MV-4-11 (cell line): Measurements from ENCODE around the gene ENTPD8.
"Not testable (repeated sequence)": the region's sequence is repeated elsewhere in the genome, so short reads cannot be mapped to it uniquely, and the experiment has no call there.

Experiments used
- DNase-seq: peaks from one replicate; lab custom pipeline; 2025; lab: John Stamatoyannopoulos, UW

Gene ENTPD8

DNA sequence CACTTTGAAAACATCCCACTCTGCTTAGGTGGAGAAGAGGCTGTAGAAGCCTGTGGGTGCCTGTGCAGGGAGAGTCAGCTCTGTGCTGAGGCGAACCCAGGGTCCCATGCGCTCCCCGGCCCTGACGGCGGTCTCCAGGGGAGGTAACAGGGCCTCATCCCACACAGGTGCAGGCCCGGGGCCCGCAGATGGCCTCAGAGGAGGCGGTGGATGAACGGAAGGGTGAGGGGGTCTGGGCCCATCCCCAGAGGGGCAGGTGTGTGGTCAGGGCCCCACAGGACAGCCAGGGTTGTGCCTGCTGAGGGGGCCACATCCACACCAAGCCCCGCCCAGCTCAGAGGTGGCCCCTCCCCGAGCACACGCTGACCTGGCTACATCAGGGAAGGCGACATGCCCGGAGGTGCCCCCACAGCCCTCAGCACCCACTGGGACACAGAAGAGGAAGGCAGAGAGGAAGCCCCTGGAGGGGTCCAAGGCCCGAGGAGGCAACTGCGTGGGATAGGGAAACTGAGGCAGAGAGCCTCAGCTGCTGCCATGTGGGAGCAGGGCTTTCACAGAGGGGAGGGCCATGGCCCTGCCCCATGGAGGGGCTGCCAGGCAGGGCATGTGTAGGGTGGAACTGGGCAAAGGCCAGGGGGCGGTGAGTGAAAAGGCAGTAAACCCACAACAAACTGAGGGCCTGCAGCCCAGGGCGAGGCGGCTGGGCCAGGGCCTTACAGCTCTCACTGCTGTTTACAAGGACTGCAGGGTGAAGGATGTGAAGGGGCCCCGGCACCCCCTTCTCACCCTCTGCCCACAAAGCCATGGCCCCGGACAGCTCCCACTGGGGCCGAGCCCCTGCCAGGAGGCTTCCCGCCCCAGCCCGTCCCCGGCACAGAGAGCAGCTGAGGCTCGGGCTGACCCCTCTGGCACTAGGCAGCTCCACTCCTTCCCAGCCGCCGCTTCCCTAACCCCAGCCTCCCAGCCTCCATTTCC lies 47.7 kb downstream of the ENTPD8 start:
- no peak for DNase-seq

- DNase-seq = no peak
These were observed 48.7 kb downstream of the ENTPD8 start for GRCh38 chr9:137392232-137393007.

DNA sequence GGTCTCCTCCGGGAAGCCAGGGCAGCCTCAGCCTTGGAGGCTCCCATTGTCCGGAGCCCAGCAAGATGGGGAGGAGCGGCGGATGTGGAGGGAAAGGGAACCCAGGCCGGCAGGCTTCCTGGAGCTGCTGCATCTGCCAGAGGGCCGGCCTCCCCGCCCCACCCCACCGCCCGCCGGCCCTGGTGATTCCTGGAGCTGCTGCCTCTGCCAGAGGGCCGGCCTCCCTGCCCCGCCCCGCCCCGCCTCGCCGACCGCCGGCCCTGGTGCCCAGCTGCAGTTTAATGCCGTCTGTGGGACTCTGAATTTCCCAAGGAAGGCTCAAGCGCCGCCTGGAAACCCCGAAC lies 49.8 kb downstream of the ENTPD8 start:
- no peak for DNase-seq

- DNase-seq = no peak
These were observed 50.4 kb downstream of the ENTPD8 start for GRCh38 chr9:137390553-137391410.

GRCh38 chr9:137389428-137389746 lies 51.8 kb downstream of the ENTPD8 start:
- no peak for DNase-seq

- no peak for DNase-seq
These were observed 52.3 kb downstream of the ENTPD8 start for GRCh38 chr9:137388589-137389427.

DNA sequence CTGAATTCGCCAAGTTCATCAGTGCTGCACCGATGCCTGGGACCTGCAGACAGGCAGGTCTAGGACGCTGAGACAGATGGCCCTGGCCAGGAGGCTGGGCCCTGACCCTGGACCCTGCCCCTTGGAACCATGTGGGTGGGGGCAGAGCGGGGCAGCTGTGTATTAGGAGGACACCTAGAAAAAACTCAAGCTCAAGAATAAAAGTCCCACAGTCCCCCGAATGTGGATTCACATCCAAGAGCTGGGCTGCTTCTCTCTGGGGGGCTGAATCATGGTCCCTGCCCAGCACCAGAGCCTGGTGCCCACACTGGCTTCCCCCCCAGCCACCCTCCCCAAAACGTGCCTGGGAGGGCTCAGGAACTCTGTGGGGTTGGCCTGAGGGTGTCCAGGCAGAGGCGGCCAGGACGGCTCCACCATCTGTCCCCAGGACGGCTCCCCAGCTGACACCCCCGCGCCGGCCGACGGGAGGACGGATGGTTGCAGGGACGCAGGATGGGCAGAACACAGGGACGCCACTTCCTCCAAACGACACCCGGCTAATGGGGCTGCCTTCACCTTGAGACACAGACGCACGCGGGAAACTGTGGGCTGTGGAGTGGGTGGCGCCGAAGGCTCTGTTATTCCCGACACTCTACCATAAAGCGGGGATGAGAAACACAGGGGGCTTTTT lies 53.1 kb downstream of the ENTPD8 start:
- no peak for DNase-seq

- no peak for DNase-seq
These were observed 53.9 kb downstream of the ENTPD8 start for GRCh38 chr9:137387114-137387890.

DNA sequence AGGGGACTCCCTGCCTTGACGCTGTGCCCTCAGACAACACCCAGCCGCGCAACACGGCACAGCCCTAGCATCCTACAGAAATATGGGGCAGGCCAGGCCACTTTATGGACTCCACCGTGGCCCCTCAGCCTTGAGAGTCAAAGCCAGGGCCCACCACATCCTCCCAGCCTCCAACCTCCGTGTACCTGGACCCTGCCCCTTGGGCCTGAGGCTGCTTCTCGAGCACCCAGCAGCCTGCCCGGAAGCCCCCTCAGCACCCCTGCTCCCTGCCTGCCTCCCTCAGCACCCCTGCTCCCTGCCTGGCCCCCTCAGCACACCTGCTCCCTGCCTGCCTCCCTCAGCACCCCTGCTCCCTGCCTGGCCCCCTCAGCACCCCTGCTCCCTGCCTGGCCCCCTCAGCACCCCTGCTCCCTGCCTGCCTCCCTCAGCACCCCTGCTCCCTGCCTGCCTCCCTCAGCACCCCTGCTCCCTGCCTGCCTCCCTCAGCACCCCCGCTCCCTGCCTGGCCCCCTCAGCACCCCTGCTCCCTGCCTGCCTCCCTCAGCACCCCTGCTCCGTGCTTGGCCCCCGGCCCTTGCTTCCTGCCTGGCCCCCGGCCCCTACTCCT lies 54.5 kb downstream of the ENTPD8 start:
- not testable (repeated sequence) for DNase-seq

DNA sequence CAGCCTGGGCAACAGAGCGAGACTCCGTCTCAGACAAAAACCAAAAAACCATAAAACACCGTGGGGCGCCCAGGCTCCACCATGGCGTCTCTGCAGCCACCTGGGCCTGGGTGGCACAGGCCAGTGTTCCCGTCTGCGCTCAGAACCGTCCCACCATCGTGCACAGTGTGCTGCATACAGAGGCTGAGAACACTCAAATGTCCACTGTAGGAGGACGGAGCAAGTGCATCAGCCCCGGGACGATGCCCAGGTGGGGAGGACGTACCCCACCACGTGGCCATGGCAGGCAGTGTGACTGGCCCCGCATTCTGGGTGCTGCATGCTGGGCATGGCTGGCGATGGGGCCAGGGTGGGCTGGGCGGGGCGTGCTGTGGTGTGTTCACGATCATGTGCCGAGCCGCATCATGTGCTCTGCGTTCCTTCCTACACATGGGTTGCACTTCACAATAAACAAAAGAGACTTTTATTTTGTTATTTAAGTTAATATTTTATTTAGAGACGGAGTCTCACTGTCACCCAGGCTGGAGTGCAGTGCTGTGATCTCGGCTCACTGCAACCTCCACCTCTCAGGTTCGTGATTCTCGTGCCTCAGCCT lies 56.0 kb downstream of the ENTPD8 start:
- DNase-seq = no peak
